NCI-H82 treated with DMSO at 0.1 percent for 48 hours (cell line): Measurements from ENCODE around the gene ACSL3.
"Not testable (repeated sequence)": the region's sequence is repeated elsewhere in the genome, so short reads cannot be mapped to it uniquely, and the experiment has no call there.

Source experiments
- DNase-seq: peaks from one replicate; lab custom pipeline; 2025; ENCODE audit not compliant: unreplicated experiment; lab: John Stamatoyannopoulos, UW

Gene ACSL3

DNA sequence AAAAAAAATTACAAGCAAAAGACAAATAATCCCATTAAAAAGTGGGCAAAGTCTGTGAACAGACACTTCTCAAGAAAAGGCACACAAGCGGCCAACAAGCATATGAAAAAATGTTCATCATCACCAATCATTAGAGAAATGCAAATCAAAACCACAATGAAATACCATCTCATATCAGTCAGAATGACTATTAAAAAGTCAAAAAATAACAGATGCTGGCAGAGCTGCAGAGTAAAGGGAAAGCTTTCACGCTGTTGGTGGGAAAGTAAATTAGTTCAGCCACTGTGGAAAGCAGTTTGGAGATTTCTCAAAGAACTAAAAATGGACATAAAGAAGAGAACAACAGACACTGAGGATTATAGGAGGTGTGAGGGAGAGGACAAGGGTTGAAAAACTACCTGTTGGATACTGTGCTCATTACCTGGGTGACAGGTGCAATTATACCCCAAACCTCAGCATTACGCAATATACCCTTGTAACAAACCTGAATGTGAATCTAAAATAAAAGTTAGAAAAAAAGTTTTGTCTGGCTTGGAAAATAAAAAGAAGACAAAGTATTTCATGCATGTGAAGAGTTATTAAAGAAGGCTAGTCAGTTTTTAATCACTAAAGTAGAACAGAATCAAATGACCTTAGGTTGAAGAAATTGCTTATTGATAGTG lies 8.7 kb upstream of the ACSL3 start:
- DNase-seq = no peak

DNA sequence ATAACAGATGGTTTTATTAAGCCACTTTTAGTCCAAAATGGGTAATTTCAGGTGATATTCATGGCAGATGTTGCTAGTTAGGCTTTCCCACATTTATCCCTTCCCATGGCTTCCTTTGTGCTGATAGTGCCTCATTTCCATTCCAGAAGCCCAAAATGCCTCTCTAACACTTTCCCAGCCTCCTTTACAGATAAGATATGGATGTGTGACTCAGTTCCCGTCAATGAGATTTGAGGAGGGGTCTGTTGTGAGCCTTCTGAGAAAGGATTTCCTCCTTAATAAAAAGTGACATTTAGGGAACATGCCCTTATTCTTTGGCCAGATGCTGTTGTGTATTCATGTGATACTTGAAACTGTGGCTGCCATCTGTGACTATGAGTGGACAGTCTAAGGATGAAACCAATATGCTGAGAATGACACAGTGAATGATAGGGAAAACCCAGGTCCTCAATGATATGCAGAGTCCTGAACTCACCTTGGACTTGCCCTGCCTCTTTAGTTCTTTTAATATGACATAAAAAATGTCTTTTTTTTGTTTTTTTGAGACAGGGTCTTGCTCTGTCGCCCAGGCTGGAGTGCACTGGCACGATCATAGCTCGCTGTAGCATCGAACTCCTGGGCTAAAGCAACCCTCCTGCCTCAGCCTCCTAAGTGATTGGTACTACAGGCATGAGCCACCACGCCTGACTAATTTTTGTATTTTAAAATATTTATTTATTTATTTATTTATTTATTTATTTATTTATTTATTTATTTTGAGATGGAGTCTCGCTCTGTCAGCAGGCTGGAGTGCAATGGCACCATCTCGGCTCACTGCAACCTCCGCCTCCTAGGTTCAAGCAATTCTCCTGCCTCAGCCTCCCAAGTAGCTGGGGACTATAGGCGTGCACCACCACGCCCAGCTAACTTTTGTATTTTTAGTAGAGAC lies 5.8 kb upstream of the ACSL3 start:
- no peak for DNase-seq

DNA sequence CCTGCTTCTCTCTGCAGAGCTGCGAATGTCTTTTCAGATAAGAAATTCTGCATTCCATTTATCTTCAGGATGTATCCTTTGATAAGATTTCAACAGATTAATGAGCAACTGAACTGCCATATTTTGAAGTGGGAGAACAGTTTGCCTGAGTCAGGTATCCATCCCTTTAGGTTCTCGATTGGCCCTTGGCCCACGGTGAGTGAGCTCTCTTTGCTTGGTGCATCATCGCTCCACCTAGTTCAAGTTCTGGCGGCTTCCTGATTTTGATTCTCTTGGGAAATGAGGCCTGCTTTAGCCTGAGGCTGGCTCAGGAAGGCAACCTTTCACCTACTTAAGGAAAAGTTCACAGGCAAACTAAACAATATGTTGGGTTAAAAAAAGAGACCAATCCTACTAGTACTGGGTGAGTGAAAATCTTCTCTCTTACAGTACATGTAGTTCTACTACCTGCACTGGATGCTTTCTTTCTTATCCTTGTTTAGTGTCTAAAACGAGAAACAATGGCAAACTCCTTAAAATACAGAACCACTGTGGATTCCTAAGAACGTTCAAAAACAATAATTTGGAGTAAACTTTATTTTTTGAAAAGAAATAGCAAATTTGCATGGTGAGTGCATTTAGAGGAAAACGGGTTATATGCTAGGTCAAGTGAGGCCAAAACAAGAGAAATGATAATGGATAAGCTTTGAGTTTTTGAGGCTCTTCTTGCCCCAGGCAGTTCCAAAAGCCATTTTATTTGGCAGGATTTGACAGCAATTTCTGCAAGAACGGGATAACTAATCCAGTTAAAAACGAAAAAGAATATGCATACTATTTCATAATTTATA lies 837 bp upstream of the ACSL3 start:
- no peak for DNase-seq

DNA sequence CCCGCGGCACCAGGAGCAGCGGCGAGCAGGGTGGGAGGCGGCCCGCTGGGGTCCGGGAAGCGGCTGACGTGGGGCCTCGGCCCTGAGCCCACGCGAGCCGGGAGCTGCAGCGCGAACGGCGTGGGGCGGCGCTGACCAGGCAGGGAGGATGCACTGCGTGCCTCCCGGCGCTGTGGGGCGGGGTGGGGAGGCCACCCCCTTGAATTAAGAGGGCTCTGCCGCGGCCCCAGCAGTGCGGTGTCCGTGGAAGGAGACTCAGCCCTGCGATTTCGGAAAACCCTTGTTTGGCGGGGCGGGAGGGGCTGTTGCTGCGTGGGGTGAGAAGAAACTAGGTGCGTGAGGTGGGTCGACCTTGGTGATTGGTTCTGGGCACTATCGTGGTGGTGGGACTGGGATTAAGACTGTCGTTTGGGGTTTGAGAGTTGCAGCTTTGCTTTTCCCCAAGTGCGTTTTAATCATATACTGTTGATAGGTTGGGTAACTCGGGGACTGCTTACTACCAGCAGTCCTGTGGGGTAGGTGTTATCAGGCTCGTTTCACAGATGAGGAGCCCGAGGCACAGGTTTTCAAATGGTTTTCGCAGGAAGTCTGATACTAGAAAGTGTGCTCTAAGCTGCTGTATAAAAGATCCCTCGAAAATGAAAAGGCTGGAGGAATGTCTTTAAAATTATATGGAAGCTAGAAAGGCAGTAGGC lies 722 bp downstream of the ACSL3 start:
- peak; percentile 17 for DNase-seq

DNA sequence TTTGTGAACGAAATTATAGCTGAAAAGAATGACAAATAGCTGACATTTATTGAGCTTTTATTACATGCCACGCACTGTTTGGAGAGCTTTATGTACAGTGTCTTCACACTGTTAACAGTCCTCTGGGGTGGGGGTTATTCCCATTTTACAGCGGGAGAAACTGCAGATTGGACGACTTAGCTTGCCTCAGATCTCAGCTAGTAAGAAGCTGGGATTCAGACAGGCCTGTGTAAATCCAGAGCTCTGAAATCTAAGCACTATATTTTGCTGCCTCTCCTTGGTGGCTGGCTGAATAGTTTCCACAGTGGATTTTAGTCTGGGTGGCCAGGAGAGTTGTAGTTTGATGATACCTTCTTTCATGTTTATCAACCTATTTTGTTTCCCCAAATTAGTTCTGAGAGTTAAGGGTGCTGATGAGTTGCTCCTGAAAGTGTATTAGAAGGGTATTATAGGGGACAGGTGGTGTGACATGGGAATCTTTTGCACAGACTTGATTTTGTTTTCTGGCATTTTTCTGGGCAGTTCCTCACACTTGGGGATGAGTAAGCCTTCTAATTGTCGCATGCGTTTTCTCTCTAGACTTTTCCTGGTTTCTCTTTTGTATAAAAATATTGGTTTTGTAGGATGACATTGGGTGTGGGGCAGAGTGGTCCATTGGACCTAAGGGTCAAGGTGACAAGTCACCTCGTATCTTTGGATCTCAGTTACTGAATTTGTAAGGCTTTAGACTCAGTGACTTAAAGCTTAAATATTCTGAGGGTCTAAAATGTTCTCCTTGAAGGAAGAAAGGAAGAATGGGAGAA lies 1.5 kb downstream of the ACSL3 start:
- DNase-seq = peak; percentile 40

DNA sequence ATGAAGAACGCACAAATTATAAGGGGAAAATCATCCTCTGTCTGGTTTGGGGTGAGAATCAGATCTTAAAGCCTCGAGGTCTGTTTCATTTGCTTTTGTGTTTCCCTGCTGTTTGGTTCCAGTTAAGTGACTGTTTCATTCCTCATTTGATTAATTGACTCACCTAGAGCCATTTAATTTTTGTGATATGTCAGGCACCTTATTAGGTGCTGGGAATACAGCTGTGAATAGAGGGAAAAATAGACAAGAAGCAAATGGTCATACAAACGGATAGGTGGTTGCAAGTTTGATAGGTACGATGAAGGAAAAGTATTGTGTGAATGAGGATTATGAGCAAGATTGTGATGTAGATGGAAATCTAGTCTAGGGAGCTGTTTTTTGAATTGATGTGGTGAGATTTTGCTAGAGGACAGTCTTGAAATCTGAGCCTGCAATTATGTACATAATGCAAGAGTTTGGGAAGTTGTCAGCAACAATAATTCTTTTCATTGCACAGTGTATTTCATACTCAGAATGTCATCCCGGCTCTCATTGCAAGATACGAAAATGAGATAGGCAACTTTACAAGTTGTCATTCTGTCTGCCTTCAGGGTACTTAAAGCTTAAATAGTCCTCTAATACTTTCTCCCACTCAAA lies 2.2 kb downstream of the ACSL3 start:
- no peak for DNase-seq

DNA sequence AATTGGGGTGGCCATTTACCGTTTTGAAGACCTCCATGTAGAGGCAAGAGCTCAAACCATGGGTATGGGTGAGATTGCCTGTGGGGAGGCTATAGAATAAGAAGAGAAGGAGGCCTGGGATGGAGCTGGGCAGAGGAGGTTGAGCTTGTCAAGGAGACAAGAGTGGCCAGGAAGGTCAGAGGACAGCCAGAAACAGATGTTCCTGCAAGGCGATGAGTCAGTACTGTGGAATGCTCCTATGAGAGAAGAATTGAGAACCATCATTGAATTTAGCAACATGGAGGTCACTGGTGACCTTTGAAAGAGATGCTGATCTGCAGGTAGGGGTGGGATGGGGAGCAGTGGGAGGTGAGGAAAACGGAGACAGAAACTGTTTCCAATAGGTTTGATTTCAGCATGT lies 3.5 kb downstream of the ACSL3 start:
- no peak for DNase-seq

DNA sequence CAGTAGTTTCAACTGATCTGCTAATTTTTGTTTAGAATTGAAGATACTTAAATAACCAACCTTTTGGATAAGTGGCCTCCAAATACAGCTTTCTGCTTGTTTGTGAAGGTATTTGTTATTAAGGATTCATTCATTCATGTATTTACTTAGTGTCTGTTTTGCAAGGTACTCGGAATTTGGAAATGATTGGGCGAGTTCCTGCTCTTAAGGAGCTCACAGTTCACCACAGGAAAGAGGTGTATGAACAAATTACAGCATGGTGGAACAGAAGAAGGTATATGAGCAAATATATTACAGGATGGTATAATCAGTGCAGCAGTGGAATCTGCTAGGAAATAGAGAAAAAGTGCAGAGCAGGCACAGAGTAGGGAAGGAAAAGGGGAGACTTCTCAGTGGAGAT lies 4.5 kb downstream of the ACSL3 start:
- DNase-seq = no peak

DNA sequence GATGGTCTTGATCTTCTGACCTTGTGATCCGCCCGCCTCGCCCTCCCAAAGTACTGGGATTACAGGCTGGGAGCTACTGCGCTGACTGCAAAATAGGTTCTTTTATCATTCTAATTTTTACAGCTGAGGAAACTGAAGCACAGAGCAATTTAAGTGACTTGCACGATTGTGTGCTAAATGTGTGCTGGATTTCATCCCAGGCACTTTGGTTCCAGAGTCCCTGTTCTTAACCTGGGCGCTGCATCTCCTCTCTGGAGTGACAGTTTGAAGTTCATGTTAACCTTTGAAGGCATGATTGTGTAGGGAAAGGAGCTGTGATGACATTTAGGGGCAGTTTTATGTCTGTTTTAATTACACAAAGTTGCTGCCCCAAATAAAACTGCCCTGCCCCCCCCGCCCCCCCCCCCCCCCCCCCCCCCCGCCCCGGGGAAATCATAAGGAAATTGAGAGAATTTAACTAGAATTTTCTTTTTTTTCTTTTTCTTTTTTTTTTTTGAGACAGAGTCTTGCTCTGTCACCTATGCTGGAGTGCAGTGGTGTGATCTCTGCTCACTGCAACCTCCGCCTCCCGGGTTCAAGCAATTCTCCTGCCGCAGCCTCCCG lies 5.6 kb downstream of the ACSL3 start:
- DNase-seq = no peak

DNA sequence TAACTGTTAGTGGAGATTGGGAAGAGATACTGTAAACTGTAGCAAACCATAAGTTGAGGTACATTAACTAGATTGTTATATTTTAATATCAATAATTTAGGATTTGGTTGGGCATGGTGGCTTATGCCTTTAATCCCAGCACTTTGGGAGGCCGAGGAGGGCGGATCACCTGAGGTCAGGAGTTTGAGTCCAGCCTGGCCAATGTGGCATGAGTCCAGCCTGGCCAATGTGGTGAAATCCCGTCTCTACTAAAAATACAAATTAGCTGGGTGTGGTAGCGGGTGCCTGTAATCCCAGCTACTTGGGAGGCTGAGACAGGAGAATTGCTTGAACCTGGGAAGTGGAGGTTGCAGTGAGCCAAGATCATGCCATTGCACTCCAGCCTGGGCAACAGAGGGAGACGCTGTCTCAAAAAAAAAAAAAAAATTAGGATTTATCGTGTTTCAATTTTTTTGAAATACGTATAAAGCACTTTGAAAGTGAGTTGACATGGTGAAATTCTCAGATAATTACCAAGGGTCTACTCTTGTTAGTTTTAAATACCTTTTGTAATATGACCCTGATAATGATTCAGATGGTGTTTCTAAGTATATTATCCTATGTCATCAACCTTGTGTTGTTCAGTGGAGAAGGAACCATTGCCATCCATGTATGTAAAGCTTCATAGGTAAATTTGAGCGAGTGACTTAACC lies 7.9 kb downstream of the ACSL3 start:
- not testable (repeated sequence) for DNase-seq

DNA sequence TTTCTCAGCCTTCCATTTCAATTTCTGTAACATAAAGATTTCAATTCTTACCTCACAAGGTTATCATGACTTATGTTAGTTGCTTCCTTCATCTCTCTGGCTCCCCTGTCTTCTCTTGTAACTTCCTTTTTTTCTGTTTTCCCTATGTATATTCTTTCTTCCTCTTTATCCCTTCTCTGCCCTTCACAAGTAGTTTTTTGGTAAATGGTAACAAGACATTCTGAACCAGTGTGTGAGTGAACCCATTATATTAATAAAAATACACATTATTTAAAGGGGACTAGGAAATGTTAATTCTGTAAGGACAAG lies 8.4 kb downstream of the ACSL3 start:
- DNase-seq = no peak

DNA sequence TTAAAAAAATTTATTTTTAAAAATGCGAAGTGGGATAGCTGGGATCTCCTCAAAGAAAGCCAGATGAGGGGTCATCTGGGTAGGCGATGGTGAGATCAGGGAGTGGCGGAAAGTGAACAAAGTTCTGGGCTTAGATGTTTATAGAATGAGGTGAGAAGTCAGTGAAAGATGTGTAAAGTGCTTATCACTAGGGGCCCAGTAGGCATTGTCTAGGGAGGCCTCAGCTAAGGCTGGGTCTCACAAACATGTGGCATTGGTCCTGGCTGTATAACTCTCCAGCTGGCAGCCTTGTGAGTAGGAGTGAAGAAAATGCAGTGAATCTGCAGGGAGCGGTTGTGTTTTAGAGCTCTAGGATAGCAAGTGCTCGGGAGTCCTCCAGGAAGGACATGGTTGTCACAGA lies 10.5 kb downstream of the ACSL3 start:
- DNase-seq = no peak

DNA sequence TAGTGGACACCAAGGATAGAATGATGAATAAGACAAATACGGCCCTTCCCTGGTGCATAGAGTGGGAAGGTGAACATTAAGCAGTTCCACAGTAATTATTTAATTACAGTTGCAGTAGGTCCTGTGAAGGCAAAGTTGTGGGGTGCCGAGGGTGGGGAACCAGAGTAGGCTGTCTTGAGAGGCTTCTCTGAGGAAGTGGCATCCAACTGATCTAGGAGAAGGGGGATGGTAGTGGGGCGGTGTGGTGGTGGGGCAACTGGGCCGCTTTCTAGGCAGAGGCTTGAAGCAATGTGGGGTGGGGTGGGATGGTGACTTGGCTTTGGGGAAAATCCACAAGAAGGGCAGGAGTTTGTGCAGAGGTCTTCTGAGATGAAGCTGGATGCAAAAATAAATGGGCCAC lies 11.7 kb downstream of the ACSL3 start:
- DNase-seq = no peak

DNA sequence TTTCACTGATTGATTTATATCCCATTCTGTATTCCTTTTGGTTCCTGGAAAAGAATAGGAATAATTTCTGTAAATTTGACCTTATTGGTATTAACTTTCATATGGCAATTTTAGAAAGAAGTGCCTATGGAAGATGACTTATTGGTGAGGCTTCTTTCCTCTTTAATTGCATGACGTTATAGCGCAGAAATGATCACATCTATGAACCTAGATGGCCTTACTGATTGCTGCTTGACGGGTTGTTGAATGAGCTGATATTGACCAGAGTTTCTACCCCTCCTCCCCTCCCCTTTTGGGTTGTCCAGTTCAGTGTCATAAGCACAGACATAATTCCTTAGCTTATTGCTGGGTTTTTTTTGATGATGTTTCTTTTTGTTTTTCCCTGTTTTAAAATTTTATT lies 14.6 kb downstream of the ACSL3 start:
- DNase-seq = no peak

DNA sequence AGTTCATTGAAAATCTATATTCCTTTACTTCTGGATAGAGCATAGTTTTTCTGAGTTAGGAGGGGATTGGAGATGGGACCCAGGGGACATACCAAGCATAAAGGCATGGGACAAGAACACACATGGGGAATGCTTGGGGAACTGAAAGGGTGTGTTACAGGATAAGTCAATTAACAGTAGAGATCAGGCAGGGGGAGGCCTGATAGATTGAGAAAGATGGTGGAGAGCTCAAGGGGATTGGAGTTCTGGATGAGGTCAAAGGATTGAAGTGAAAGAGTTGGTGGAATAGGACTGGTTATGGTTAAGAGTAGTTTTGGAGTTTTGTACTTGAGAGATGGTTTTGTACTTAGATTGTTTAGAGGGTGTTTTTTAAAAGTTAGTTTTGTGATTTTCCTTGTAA lies 16.1 kb downstream of the ACSL3 start:
- DNase-seq = no peak

DNA sequence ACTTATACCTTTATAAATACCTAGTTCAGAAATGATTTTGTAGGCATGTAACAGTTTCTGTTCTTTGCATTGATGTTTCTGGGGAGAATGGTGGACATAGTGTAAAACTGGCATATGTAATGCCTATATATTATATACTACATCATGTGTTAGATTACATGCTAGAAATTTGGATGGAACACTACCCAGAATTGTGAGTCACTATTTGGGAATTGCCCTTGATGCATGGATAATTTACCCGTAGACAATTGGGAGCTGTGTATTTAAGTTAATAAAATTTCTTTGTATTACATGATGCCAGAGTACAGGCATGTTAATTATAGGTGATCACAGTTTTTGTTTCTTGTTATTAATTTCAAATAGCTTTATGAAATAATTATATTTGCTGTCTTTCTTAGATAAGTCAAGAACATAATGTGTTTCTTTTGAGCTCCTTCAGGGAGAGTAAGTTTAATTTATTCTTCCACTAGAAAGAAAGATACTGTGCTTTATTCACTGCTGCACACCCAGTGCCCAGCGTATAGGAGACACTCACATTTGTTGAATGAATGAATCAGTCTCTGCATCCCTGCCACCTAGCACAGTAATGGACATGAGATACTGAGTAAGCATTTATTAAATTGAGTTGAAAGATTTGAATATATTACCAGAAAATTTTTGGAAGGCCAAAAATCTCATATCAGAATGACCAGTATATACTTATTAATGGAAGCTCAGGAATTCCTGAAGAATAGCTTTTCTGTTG lies 16.9 kb downstream of the ACSL3 start:
- no peak for DNase-seq

DNA sequence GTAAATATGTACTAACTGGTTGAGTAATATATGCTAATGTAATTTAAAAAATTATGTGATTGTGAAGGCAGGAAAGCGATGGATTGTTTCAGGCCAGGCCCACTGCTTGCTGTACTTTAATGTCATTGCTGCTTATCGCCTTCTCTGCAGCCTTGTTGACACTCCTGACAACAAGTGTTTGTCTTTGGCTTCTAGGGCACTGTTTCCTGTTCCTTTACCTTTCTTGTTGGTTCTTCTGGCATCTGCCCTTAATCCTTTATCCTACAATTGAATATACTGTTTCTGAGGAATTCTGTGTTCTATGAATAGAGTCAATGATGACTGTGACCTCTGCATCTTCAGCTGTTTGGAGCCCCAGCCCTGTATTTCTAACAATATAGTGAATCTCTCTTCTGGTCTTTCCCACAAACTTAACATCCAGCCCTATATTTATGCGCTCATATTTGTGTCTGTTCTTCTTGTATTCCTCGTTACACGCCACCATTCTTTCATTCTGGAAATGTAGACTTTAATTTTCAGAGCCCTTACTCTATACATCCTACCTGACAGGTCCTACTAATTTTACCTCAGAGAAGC lies 17.6 kb downstream of the ACSL3 start:
- no peak for DNase-seq
